DMS79 treated with DMSO at 0.1 percent for 48 hours (cell line): ENCODE results near the gene FCHO2.

ENCODE experiments used
- DNase-seq: peaks from one replicate; lab custom pipeline; 2025; lab: John Stamatoyannopoulos, UW

Gene FCHO2

DNA sequence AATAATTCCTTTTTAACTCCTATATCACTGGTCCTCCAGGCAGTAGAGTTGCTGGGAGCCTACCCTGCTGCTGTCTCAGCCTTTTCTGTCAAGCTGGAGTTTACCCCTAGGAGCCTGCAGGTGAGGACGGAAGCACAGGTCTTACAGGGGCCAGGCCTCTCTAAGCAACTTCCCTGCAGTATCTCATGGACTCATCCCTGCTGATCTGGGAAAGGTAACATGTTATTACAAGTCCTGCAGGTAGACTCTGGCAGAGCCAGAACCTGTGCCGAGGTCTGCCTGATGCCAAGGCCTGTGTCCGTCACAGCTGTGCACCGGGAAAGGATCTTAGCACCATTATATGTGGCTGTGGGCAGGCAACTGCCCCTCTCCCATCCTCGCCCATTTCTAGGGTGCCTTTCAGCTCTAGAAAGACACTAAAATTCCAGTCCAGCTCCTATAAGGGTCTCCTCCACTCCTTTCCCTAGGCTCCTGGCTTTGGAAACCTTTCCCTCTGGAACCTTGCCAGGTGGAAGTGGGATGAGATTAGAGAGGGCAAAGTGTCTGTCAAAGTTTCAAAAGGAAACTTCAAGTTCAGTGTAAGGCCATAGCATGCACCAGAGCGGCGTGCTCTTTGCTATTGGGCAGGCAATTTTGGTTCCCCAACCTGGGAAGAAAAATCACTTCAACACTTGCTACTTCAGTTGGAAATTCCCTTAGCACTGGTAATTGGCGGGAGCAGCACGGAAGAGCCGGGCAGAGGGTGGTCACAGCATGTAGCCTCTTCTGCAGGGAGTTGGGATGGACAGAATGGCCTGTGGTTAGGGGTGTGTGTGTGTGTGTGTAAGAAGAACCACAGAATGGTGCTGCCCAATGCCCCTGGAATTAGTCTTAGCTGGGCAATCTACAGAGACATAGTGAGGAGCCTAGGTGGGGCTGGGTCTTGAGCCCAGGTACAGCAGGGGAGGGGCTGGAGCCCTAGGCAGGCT, 182.0 kb downstream of the FCHO2 start:
- no peak for DNase-seq

- no peak for DNase-seq
Measured at GRCh38 chr5:73139485-73139884, 183.6 kb downstream of the FCHO2 start.
